Stomach (tissue), 4 donors: Measurements from ENCODE around the gene PORCN.

Experiments
- EP300 ChIP-seq: sonication (generic); formaldehyde crosslinking; IDR thresholded peaks from one replicate; pipeline ENCODE4 v1.6.1; 2017; ENCODE audit warnings: antibody characterized with exemption
- POLR2A ChIP-seq, 4 donors: fragments of 450-650 bp; IDR thresholded peaks; one replicate each; pipeline ENCODE4 v1.6.1; 2016; ENCODE audit warnings: antibody characterized with exemption in 4 of 4, control low read depth in 2 of 4, mild to moderate bottlenecking in 1 of 4, moderate library complexity in 1 of 4

DNA sequence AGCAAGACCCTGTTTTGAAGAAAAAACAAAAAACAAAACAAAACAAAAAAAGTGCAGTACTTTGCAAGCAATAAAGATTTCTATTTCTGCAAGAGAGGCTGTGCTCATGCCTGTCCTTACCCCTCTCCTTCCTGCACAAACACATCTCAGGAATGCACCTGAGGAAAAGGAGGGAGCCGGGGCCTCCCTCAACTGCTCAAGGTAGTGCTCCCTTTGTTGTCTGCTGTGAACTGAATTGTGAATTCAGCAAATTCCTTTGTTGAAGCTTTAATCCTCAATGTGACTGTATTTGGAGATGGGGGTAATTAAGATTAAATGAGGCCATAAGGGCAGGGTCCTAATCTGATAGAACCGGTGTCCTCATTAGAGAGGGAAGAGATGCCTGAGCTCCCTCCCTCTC lies 18.9 kb upstream of the PORCN start:
- TF ChIP-seq EP300 (no peak), POLR2A (IDR thresholded peaks at IDR 0.05) (no peak)
